Keratinocyte (primary cell): Measurements from ENCODE around the gene B3GNT3. TPM values are rescaled to one million over a fixed set of nuclear protein-coding genes. Genes with fewer than 3 reads are reported as not detected.
A peak's percentile ranks its signal among the peaks of the same experiment; 100 is the strongest.

Experiments used
- DNase-seq: peaks from one replicate; pipeline ENCODE4 v3.0.0-alpha.2; 2011; ENCODE audit warnings: low read depth, missing footprints, low spot score
- FAIRE-seq: peaks from 2 replicates; lab custom pipeline; 2011; peaks lifted over from hg19 to GRCh38; lab: Jason Lieb, UNC
- H2AFZ ChIP-seq: 2 replicates; pipeline ENCODE4 v1.6.0; 2012; ENCODE audit warnings: low read length, control low read depth, inconsistent platforms; ENCODE audit not compliant: control insufficient read depth
- H3K27ac ChIP-seq: 2 replicates; pipeline ENCODE4 v1.5.1; 2011; ENCODE audit warnings: low read length; ENCODE audit not compliant: control insufficient read depth, insufficient read depth
- H3K27me3 ChIP-seq: 3 replicates; pipeline ENCODE4 v1.6.0; 2011; ENCODE audit warnings: low read length; ENCODE audit not compliant: control insufficient read depth, insufficient read depth; ENCODE audit errors: extremely low read depth
- H3K36me3 ChIP-seq, 2 experiments: 2 replicates in 1 of 2; 3 replicates in 1 of 2; pipeline ENCODE4 v1.5.1; 2011; ENCODE audit warnings: low read length in 2 of 2, mild to moderate bottlenecking in 1 of 2; ENCODE audit not compliant: control insufficient read depth in 2 of 2, insufficient read depth in 2 of 2; ENCODE audit errors: extremely low read depth in 1 of 2
- H3K4me1 ChIP-seq: 3 replicates; pipeline ENCODE4 v1.5.1; 2011; ENCODE audit warnings: low read length; ENCODE audit not compliant: control insufficient read depth, insufficient read depth; ENCODE audit errors: extremely low read depth
- H3K4me2 ChIP-seq: 3 replicates; pipeline ENCODE4 v1.6.0; 2011; ENCODE audit warnings: low read depth, low read length; ENCODE audit not compliant: control insufficient read depth, insufficient read depth; ENCODE audit errors: extremely low read depth
- H3K4me3 ChIP-seq, 3 experiments: fragments of 200-600 bp in 1 of 3; sonication (generic) in 1 of 3; 2 replicates in 2 of 3; 3 replicates in 1 of 3; pipeline ENCODE4 v1.5.1; 2011 to 2016; ENCODE audit warnings: low read length in 3 of 3, mild to moderate bottlenecking in 3 of 3, control low read depth in 2 of 3, inconsistent platforms in 1 of 3, low read depth in 1 of 3, mixed read lengths in 1 of 3, mixed run types in 1 of 3, moderate library complexity in 1 of 3; ENCODE audit not compliant: control insufficient read depth in 2 of 3, insufficient read depth in 2 of 3; ENCODE audit errors: extremely low read depth in 1 of 3
- H3K79me2 ChIP-seq: 2 replicates; pipeline ENCODE4 v1.6.0; 2012; ENCODE audit warnings: low read length; ENCODE audit not compliant: control insufficient read depth, insufficient read depth
- H3K9ac ChIP-seq: 3 replicates; pipeline ENCODE4 v1.6.0; 2011; ENCODE audit warnings: low read length; ENCODE audit not compliant: control insufficient read depth, insufficient read depth; ENCODE audit errors: extremely low read depth
- H3K9me1 ChIP-seq: 3 replicates; pipeline ENCODE4 v1.6.0; 2011; ENCODE audit warnings: low read length; ENCODE audit not compliant: control insufficient read depth, insufficient read depth; ENCODE audit errors: extremely low read depth
- H3K9me3 ChIP-seq: 2 replicates; pipeline ENCODE4 v1.5.1; 2012; ENCODE audit warnings: low read depth, low read length; ENCODE audit not compliant: control insufficient read depth
- H4K20me1 ChIP-seq: 3 replicates; pipeline ENCODE4 v1.6.0; 2011; ENCODE audit warnings: low read length; ENCODE audit not compliant: control insufficient read depth, insufficient read depth; ENCODE audit errors: extremely low read depth
- CTCF ChIP-seq, 3 experiments: IDR thresholded peaks in 1 of 3; conservative IDR thresholded peaks in 1 of 3; optimal IDR thresholded peaks in 1 of 3; 2 replicates in 2 of 3; 3 replicates in 1 of 3; pipeline versions ENCODE3 to v1.5.1; 2011; ENCODE audit warnings: low read length in 3 of 3, mild to moderate bottlenecking in 3 of 3, moderate library complexity in 2 of 3, control low read depth in 1 of 3, inconsistent platforms in 1 of 3; ENCODE audit not compliant: insufficient read depth in 2 of 3; ENCODE audit errors: extremely low read depth in 1 of 3
- EZH2 ChIP-seq: IDR thresholded peaks from one replicate; pipeline ENCODE4 v1.6.1; 2012; ENCODE audit warnings: inconsistent platforms, mild to moderate bottlenecking, low read length, moderate library complexity
- dilution Hi-C: fragments of 300-500 bp; cut with MboI; formaldehyde crosslinking; loops from one replicate; pipeline ENCODE4 v1.7.0; 2020; ENCODE audit warnings: low sequenced_read_pairs; ENCODE audit not compliant: extremely low pct_ligation_motif_present
- polyA minus RNA-seq, 3 experiments: library from RNA; depleted of rRNA, polyadenylated mRNA; stranded (reverse); fragments of >200 nt; gene quantifications; 1 replicate in 1 of 3; 2 replicates in 1 of 3; 3 replicates in 1 of 3; pipeline ENCODE4 v1.2.3, GENCODE V29; 2011
- polyA plus RNA-seq, 5 experiments: library from polyadenylated mRNA; depleted of rRNA in 3 of 5; stranded (reverse) in 3 of 5; stranded (forward) in 1 of 5; unstranded in 1 of 5; fragments of >200 nt; gene quantifications; 1 replicate in 1 of 5; 2 replicates in 3 of 5; 3 replicates in 1 of 5; pipeline versions ENCODE4 v1.2.1 to v1.2.3, GENCODE V29; 2011 to 2012; ENCODE audit warnings: missing spikeins in 2 of 5, low read depth in 1 of 5, low replicate concordance in 1 of 5

The B3GNT3 gene
- polyA plus RNA-seq (3.6 to 5.1 TPM (median 4.4 TPM) in 3 replicates), polyA minus RNA-seq (4.9 to 12.7 TPM (median 4.9 TPM) in 3 replicates)
- 0.59 TPM for polyA plus RNA-seq (2011; ENCODE audit: low read depth)
- polyA plus RNA-seq (2011; cell fraction: cytosol; rRNA removed) = 1.9 and 2.4 TPM in 2 replicates
- polyA plus RNA-seq (2011; cell fraction: nucleus; rRNA removed) = 6.2 and 7.7 TPM in 2 replicates
- 6.2 and 7.2 TPM in 2 replicates for polyA plus RNA-seq (2012; ENCODE audit: low replicate concordance)
- polyA minus RNA-seq (2011; cell fraction: cytosol; rRNA and poly(A)+ RNA removed) = 5.4 TPM
- 6.3 and 9.2 TPM in 2 replicates for polyA minus RNA-seq (2011; cell fraction: nucleus; rRNA and poly(A)+ RNA removed)

GRCh38 chr19:17794731-17795494 lies at the start of gene B3GNT3:
TSS of gene B3GNT3 (plus strand) at chr19:17795138. CDS start at chr19:17807808, 12,670 bp downstream.
- peak within 1 kb of the TSS; percentile 82 for H2AFZ ChIP-seq

DNA sequence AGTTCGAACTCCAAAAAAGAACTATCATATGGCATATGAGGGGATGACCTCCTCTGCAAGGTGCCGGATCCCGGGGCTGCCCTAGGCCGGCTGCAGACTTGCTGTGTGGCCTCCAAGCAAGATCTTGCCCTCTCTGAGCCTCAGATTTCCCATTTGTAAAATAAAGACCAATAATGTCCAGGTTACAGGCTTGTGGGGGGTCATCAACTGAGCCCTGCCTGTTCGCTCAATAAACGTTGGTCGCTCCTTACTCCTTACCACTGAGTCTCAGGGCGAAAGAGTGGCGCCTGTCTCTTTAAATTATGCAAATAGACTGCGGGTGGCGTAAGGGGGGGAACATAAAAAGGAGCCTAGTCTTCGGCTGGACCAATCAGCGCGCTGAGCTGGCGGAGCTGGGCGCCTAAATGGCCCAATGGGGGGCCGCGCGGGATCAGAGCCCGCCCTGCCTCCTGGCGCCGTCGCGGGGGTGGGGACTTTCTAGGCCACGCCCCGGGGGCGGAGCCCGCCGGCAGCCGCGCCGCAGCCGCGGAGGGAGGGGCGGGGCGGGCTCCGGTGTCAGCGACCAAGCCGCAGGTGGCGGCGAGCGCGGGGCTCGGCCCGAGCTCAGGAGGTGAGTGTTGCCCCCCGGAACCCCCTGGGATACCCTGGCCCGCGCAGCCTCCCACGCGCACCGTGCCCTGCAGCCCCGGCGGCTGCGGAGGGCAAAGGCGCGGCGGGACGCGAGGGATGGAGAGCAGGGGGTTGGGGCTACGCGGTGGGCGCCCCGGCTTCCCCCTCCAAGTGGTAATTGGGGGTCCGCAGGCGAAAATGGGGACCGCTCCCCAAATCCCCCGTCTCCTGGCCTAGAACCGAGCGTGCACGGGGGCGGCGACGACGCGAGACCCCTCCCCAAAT lies 47.5 kb upstream of the B3GNT3 start:
- peak overlapping the region; percentile 17 to 48 (median 45) for H3K4me3 ChIP-seq
- no peak for TF ChIP-seq EZH2
- FAIRE-seq (no peak), DNase-seq (peak; percentile 41)
- H2AFZ ChIP-seq = peak overlapping the region; percentile 49
- H3K79me2 ChIP-seq = no peaks in the 10 kb centered on the region
- H3K36me3 ChIP-seq = no peaks in the 10 kb centered on the region
- H3K9me3 ChIP-seq = no peaks in the 10 kb centered on the region
- no peak overlapping the region for H3K9ac ChIP-seq
- no peak overlapping the region for H3K27ac ChIP-seq
- no peaks in the 10 kb centered on the region for H4K20me1 ChIP-seq
- dilution Hi-C loops = no loop called here
- no peaks in the 10 kb centered on the region for H3K9me1 ChIP-seq
- H3K4me2 ChIP-seq = peak overlapping the region; percentile 76
- H3K27me3 ChIP-seq = peaks cover 8% of the 10 kb centered on the region
- no peaks in the 10 kb centered on the region for H3K4me1 ChIP-seq

More at GRCh38 chr19:17794731-17795494, at the start of gene B3GNT3:
- H3K9me3 ChIP-seq = no peaks in the 10 kb centered on the region
- peak within 1 kb of the TSS; percentile 41 to 75 (median 70) for H3K4me3 ChIP-seq
- peaks cover 43% of the 10 kb centered on the region for H3K4me1 ChIP-seq
- TF ChIP-seq CTCF (optimal IDR thresholded peaks at IDR 0.05 in 1 of 3, IDR thresholded peaks at IDR 0.05 in 1 of 3, conservative IDR thresholded peaks at IDR 0.05 in 1 of 3; ENCODE audit: extremely low read depth in 1 of 3, insufficient read depth in 2 of 3, low read length in 3 of 3) (no peak), EZH2 (no peak)
- no peaks in the 10 kb centered on the region for H4K20me1 ChIP-seq
- DNase-seq (no peak), FAIRE-seq (no peak)
- H3K9ac ChIP-seq = peak within 1 kb of the TSS; percentile 71
- H3K4me2 ChIP-seq = peak within 1 kb of the TSS; percentile 76
- H3K27me3 ChIP-seq = no peaks in the 10 kb centered on the region
- peaks cover 2% of the 10 kb centered on the region for H3K79me2 ChIP-seq
- H3K9me1 ChIP-seq = no peaks in the 10 kb centered on the region
- dilution Hi-C loops = no loop called here
- H3K36me3 ChIP-seq = no peaks in the 10 kb centered on the region
- peak within 1 kb of the TSS; percentile 34 for H3K27ac ChIP-seq
